GM18505 (cell line): Measurements from ENCODE around the gene TRIM14.
A peak's percentile ranks its signal among the peaks of the same experiment; 100 is the strongest.
"Not testable (repeated sequence)": the region's sequence is repeated elsewhere in the genome, so short reads cannot be mapped to it uniquely, and the experiment has no call there.

Experiments used
- ATAC-seq: cut with Tn5 transposase; IDR thresholded peaks from one replicate; pipeline ENCODE4 v1.9.1; 2021; ENCODE audit not compliant: unreplicated experiment
- POLR2A ChIP-seq: IDR thresholded peaks from 4 replicates; pipeline ENCODE4 v1.6.1; 2011; ENCODE audit warnings: borderline replicate concordance; ENCODE audit not compliant: insufficient read depth, insufficient read length; ENCODE audit errors: extremely low read depth

TRIM14 gene

DNA sequence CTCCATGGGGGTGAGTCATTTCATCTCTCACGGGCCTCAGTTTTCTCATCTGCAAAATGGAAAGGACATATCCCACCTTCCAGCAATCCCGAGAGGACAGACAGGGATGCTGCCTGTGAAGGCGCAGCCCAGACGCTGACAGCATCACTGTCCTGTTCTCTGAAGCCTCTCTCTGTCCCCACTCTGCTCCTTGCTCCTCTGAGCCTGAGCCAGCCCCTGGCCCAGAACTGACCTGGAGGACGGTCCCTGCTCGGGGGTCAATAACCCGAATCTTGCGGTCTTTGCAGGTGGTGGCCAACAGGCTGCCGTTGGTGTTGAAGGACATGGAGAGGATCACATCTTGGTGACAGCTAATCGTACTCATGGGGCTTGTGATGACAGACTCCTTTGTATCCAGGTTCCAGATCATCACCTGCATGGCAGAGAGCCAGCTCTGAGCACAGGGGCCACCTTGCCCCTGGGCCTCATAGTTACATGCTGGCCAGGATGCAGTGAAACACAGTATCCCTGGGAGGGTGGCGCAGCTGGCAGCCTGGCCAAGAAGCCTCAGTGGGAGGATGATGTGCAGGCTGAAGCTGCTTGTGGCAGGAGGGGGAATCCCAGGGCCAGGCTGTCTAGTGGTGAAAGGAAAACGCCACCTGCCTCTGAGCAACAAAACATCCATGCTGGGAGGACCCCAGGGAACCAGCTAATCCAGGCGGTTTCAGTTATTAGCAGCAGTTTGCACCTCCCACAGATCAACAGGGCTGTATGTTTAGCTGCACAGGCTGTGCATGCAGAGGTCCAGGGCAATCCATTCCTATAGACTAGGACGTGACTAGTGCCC lies 14.0 kb upstream of the TRIM14 start:
- no peak for TF ChIP-seq POLR2A
- ATAC-seq, result no peak

DNA sequence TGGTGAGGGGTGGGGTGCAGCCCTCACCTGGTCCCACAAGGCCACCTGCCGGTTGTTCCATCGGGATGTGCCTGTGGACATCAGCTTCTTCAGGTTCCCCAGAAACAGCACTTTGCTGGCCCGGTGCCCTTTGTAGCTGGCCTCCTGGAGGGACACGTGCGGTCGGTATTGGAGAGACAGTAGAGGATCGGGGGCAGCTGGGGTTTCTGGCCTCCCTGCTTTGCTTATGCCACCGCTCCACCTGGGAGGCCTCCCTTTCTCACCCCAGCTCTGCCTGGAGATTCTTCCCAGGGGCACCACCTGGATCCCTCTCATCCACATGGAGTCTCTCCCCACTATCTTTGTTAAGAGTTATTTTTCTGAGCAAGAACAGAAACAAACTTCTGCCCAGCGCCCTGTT lies 13.1 kb upstream of the TRIM14 start:
- ATAC-seq, result no peak
- no peak for TF ChIP-seq POLR2A

DNA sequence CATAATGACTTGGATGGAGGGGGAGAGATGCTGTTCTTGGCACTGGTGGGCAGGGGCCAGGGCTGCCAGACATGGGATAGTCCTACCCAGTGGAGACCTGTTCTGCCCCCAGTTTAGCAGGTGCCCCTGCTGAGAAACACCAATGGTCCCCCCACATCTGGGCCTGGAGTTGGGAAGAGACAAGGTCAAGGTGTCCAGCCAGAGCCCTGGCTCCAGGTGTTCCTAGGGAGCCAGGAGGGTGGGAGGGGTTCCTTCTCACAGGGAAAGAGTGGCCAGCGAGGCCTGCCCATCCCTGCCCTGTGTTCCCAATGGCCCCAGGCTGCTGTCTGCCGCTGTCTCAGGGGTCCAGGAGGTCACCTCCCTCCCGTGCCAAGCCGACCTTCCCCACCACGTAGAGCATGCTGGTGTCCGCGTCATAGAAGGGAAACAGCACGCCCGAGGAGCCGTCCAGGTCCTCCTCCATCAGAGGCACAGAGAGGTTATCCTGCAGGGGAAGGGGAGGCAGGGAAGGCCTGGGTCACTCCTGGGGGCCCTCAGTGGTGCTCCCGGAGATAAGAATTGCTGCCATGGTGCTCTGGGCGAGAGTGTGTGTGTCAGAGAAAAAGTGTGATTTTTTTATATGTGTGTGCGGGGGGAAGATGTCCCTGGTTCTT lies 11.7 kb upstream of the TRIM14 start:
- TF ChIP-seq POLR2A, result no peak
- no peak for ATAC-seq

DNA sequence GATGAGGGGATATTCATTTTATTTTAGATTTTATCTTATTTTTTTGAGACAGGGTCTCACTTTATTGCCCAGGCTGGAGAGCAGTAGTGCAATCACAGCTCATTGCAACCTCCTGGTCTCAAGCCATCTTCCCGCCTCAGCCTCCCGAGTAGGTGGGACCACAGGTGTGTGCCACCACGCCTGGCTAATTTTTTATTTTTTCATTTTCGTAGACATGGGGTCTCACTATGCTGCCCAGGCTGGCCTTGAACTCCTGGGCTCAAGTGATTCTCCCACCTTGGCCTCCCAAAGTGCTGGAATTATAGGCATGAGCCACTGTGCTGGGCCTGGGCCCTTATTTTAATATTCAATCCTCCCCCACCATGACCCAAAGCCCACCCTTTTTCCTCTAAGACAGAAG lies 11.0 kb upstream of the TRIM14 start:
- ATAC-seq, result not testable (repeated sequence)

DNA sequence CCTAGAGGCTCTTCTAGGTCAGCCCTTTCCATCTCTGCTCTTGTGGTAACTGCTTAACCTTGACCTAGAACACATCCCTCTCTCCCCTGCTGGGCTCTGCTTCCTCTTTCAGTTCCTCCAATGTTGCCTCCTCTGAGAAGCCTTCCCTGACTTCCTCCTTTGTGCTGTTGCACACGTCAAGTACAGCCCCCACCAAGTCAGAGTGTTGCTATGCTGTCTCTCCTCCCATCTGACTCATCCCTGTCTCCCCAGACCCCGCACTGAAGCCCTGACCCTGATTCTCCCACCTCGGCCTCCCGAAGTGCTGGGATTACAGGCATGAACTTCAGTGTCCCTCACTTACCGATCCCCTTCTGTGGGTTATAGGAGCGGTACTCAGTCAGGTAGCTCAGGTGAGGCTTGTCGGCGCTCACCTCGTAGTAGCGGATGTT lies 10.4 kb upstream of the TRIM14 start:
- TF ChIP-seq POLR2A, result no peak
- no peak for ATAC-seq

DNA sequence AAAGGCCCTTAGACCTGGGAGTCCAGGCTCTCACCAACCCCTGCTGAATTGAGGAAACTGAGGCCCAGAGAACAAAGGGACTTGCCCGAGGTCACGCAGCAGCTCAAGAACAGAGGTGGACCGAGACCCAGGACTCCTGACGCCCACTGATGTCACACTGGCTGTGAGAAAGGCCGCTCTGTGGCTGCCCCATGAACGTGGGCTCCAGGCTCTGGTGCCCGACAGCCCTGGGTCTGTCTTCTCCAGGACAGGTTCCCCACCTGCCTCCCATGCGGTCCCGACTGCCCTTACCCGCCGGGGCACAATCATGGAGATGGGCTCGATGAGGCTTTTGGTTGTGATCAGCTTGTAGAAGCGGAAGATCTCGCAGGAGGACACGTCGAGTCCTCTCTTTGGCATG lies 9.3 kb upstream of the TRIM14 start:
- ATAC-seq, result no peak
- TF ChIP-seq POLR2A, result no peak

DNA sequence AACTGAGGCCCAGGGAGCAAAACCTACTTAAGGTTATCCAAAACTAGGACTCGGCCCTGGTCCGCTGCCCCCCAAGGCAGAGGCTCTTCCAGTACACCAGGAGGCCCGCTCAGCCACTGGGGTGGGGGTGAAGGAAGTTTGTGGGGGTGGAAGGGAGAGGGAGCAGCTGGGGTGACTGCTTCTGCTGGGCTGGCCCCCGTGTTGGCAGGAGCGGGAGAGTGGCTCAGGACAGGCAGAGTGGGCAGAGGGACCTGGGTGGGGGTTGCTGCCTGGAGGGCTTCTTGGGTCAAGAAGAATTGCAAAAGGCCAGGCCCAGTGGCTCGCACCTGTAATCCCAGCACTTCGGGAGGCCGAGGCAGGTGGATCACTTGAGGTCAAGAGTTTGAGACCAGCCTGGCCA lies 8.2 kb upstream of the TRIM14 start:
- ATAC-seq, result no peak
- TF ChIP-seq POLR2A, result no peak

DNA sequence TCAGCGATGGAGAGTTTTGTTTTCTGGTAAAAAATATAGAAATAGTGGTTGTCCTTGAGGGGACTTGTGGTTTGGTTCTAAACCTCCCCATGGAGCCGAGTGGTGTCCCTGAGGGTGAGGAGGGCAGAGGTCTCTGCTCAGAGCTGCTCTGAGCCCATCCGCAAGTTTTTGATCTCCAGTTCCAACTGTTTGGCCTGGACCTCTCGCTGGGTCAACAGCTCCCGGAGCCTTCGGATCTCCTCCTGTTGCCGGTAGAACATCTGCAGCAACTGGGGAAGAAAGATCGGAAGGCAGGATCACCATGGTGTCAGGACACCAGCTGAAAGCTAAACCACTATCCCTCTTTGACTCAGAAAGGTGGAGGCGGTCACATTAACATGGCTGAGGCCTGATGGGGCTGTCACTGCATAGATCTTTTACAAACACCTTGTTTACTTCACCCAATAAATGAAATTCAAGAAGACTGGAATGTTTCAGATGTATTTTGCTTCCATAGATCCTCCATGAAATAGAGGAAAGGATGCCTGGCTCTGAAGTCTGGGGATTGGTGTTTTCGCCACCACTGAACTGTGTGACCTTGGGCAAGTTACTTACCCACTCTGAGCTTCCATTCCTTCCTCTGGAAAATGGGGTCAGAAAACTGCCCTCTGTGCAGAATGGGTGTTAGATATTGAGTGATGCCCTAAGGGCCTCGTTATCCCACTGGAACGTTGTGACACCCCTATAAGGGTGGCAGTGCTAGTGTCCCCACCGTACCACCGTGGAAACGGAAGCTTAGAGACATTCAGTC lies 5.8 kb upstream of the TRIM14 start:
- TF ChIP-seq POLR2A, result no peak
- ATAC-seq, result no peak

DNA sequence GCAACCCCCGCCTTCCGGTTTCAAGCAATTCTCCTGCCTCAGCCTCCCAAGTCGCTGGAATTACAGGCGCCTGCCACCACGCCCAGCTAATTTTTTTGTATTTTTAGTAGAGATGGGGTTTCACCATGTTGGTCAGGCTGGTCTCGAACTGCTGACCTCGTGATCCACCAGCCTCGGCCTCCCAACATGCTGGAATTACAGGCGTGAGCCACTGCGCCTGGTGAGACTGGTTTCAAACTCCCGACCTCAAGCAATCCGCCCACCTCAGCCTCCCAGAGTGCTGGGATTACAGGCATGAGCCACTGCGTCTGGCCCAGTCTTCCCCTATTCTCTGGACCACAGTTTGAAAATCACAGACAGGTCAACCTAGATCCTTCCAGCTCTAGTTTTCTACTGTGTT lies 5.1 kb upstream of the TRIM14 start:
- ATAC-seq, result not testable (repeated sequence)

DNA sequence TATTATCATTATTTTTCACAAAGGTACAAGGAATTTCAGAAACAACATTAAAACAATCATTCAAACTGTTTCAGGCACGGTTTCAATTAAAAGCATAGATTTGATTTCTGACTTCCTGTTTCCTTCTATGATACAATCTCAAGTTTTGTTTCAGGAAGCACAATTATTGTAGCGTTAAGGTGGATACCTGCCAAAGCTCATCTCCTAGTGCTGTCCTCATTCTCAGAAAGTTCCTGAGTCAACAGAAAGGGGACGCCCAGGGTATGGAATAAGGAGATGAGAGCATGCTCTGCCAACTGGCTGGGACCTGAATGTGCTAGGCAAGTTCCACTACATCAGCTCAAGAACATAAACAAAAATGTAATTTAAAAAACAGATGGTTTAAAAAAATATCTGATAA lies 2.0 kb upstream of the TRIM14 start:
- no peak for ATAC-seq

DNA sequence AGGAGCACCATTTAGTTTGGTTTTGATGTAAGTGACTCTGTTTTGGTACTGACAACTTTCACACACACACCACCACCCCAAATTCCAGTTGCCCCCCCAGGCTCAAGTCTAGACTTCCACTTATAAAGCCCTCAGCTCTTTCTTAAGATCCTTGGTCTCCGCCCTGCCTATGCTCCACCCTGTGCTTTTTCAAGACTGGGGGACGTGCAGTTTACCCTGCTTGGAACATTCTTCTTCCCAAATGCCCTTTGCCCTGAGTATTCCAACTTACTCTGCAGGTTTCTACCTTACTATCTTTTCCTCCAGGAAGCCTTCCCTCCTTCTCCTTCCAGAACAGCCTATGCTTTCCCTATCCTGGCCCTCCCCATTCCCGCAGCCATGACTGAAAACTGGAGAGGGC lies 1.5 kb upstream of the TRIM14 start:
- no peak for ATAC-seq
- no peak for TF ChIP-seq POLR2A

More for the DNA sequence above, 2.0 kb upstream of the TRIM14 start:
- no peak for TF ChIP-seq POLR2A

DNA sequence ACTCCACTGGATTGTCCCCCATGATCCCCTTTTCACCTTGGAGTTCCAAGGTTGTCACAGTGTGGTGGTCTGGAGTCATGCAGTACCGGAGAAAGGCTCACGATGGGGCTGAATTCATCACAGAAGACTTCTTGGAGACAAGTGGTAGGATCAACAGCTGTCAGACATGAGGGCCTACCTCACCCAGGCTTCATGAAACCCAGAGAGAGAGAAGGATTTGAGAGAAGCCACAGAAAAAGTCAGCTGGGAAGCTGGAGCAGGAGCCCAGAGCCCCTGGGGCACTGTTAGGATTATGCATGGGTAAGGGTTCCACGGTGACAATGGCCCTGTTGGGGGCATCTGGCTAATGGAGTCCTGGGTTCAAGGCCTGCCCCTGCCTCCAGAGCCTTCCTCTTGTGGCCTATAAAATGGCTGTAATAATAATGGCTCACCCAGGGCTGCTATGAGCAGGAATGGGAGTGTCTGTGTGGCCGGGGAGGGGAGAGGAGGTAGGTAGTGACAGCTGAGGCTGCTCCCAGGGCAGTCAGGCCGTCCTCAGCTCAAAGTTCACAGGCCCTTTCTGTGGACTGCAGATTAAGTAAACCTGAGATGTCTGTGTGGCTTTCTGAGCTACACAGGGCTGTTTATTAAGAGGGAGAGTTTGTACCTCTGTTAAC lies 910 bp downstream of the TRIM14 start:
- peak; percentile 45 for ATAC-seq
- peak; percentile 46 for TF ChIP-seq POLR2A

DNA sequence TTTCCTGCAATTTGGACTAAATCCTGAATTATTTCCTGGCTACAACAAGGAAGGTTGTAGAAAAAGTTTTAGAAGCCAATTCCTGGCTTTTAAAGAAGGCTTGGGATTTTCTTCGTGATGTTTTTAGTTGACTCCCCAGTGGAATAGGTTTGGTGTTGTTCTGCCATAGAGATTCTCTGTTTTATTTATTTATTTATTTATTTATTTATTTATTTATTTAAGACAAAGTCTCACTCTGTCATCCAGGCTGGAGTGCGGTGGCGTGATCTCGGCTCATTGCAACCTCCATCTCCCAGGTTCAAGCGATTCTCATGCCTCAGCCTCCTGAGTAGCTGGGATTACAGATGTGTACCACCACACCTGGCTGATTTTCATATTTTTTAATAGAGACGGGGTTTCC lies 1.9 kb downstream of the TRIM14 start:
- not testable (repeated sequence) for ATAC-seq

DNA sequence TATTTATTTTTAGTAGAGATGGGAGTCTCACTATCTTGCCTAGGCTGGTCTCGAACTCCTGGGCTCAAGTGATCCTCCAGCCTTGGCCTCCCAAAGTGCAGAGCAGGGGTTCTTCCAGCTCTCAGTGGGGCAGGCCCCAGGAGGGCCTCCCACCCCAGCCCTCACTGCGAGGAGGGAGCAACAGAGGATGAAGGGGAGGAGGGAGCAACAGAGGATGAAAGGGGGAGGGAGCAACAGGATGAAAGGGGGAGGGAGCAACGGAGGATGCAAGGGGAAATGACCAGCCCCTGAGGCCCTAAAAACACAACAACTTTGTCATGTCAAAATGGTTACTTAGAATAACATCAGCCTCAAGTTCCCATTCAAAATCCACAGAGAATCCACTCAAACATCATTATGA lies 10.0 kb downstream of the TRIM14 start:
- no peak for TF ChIP-seq POLR2A
- peak; percentile 16 for ATAC-seq

DNA sequence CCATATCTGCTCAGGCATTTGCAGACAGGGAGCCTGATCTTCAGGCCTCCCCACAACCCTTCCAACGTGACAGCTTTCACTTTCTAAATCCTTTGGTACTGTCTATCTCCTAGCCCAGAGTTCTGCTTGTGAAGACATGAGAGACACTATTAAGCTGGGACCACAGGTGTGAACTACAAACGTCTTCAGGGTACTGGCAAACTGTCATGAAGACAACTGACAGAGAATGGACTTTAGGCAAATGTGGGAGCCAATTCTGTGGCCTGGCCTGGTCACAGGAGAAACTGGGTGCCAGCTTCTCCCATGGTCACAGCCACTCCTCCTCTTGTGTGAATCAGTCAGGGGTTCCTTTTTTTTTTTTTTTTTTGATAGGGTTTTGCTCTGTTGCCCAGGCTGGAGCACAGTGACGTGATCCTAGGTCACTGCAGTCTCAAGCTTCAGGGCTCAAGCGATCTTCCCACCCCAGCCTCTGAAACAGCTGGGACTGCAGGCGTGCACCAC lies 10.4 kb downstream of the TRIM14 start:
- peak; percentile 76 for ATAC-seq
- no peak for TF ChIP-seq POLR2A
